Measurements from ENCODE around the gene SKAP1.
A peak's percentile ranks its signal among the peaks of the same experiment; 100 is the strongest.

SKAP1 gene

DNA sequence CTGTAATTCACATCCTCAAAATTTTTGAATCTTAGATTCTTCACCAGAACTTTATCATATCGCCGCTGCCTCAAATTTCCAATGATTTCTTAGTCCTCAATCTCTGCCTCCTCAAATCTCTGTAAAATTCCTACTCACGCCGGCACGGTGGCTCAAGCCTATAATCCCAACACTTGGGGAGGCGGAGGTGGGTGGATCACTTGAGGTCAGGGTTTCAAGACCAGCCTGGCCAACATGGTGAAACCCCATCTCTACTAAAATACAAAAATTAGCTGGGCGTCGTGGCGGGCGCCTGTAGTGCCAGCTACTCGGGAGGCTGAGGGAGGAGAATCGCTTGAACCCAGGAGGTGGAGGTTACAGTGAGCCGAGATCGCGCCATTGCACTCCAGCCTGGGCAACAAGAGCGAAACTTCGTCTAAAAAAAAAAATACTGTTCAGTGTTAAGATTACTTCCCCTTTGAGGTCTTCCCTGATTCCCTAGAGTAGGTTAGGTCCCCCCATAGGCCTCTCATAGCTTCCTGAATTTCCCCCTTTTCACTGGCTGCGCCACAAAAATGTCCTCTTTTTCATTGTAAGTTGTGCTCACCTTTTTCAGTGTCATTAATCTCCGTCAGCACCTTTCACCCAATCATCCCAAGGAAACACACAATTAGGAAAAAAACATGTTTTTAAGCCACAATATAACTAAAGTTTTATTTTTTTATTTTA is 327.8 kb downstream of the SKAP1 start:
- H3K27ac ChIP-seq (ENCODE audit: low read depth, low read length), result no peak overlapping the region
- peaks cover 17% of the 10 kb centered on the region for H3K4me1 ChIP-seq (ENCODE audit: insufficient read depth, low read length)
- no peaks in the 10 kb centered on the region for H3K36me3 ChIP-seq (ENCODE audit: insufficient read depth, low read length)
- no peak overlapping the region for H3K4me3 ChIP-seq (ENCODE audit: low read depth in 1 of 2, low read length in 2 of 2)
- no peaks in the 10 kb centered on the region for H3K9me3 ChIP-seq (ENCODE audit: low read length)
- H3K9ac ChIP-seq (ENCODE audit: low read length), result no peak overlapping the region
- H3K27me3 ChIP-seq (ENCODE audit: control insufficient read depth in 1 of 2, insufficient read depth in 2 of 2, low read length in 2 of 2), result no peaks in the 10 kb centered on the region

DNA sequence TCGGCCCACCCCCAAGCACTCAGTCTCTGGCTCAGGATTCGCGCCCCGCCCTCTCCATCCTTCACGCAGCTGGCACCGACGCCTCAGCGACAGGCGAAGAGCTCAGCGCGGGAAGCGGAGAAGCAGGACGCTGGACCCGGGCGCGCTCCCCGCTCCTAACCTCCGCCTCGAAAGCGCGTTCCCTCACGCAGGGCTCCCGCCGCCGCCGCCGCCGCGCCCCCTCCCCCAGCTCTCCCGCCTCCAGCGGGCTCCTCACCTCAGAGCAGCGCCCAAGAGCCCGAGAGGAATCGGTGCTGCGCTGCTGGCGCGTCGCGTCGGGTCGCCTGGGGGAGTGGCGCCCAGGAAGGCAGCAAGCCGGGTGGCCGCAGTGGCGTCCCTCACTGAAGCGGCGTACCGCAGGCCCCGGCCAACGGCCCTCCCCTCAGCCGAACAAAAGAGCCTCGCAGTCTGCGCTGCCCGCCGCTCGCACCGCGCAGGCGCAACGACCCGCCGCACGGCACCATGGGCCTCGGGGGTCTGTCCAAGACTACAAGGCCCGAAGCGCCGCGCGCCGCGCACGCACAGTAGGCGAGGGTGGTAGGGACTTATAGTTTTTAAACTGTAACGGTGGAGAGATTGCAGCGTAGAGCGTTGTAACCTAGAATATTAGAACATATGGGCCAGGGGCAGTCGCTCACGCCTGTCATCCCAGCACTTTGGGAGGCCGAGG is 328.8 kb downstream of the SKAP1 start, which contains the start of gene CBX1:
Gene CBX1 (minus strand): TSS at position 467 of the 709 bp plus-strand sequence. CDS start 24,474 bp downstream, outside the sequence.
- H3K4me3 ChIP-seq (ENCODE audit: low read depth in 1 of 2, low read length in 2 of 2), result peak within 1 kb of the TSS; percentile 79 to 97
- H3K27ac ChIP-seq (ENCODE audit: low read depth, low read length), result peak within 1 kb of the TSS; percentile 86
- H3K27me3 ChIP-seq (ENCODE audit: control insufficient read depth in 1 of 2, insufficient read depth in 2 of 2, low read length in 2 of 2), result no peaks in the 10 kb centered on the region
- H3K9ac ChIP-seq (ENCODE audit: low read length), result peak within 1 kb of the TSS; percentile 50
- peaks cover 13% of the 10 kb centered on the region for H3K4me1 ChIP-seq (ENCODE audit: insufficient read depth, low read length)
- H3K36me3 ChIP-seq (ENCODE audit: insufficient read depth, low read length), result no peaks in the 10 kb centered on the region
- no peaks in the 10 kb centered on the region for H3K9me3 ChIP-seq (ENCODE audit: low read length)

DNA sequence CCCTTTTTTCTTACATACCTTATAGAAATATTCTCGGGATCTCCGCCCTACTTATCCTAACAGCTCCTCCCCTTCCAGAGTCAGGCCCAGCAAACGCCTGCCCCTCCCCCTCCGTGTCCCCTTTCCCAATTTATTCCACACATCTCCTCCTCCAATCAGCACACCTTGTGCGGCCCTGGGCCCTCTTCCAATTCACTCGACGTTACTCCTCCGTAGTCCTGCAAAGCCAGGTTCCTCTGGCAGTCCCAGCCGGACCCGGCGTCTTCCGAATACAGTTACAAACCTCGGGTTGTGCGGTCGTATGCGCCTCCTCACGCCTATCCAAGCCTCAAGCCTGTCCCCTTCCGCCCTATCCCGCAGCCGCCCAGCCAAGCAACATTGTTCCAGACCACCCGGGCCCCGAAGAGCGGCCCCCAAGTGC is 329.4 kb downstream of the SKAP1 start:
- peak overlapping the region; percentile 79 to 97 for H3K4me3 ChIP-seq (ENCODE audit: low read depth in 1 of 2, low read length in 2 of 2)
- peak overlapping the region; percentile 86 for H3K27ac ChIP-seq (ENCODE audit: low read depth, low read length)
- no peaks in the 10 kb centered on the region for H3K36me3 ChIP-seq (ENCODE audit: insufficient read depth, low read length)
- peak overlapping the region; percentile 50 for H3K9ac ChIP-seq (ENCODE audit: low read length)
- H3K9me3 ChIP-seq (ENCODE audit: low read length), result no peaks in the 10 kb centered on the region
- peaks cover 13% of the 10 kb centered on the region for H3K4me1 ChIP-seq (ENCODE audit: insufficient read depth, low read length)
- H3K27me3 ChIP-seq (ENCODE audit: control insufficient read depth in 1 of 2, insufficient read depth in 2 of 2, low read length in 2 of 2), result no peaks in the 10 kb centered on the region

DNA sequence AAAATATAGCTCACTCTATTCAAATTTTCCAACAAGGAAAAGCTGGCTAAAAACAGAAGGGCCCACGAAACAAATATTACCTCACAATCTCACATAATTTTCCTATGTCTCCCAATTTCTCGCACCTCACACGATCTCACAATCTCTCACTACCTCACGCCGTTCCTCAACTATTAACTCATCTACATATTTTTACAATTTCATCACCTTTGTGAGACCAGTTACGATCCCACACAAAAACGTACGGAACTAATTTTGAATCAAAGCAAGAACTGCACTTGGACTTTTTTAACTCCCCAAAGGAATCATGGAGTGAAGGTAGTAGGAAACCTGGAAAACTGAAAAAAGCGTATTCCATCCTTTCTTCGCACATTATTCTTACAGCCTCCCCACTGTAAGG is 329.9 kb downstream of the SKAP1 start:
- Histone ChIP-seq H3K9ac (ENCODE audit: low read length) (peak overlapping the region; percentile 50), H3K4me3 (ENCODE audit: low read depth in 1 of 2, low read length in 2 of 2) (peak overlapping the region; percentile 79 to 97), H3K36me3 (ENCODE audit: insufficient read depth, low read length) (no peaks in the 10 kb centered on the region)

DNA sequence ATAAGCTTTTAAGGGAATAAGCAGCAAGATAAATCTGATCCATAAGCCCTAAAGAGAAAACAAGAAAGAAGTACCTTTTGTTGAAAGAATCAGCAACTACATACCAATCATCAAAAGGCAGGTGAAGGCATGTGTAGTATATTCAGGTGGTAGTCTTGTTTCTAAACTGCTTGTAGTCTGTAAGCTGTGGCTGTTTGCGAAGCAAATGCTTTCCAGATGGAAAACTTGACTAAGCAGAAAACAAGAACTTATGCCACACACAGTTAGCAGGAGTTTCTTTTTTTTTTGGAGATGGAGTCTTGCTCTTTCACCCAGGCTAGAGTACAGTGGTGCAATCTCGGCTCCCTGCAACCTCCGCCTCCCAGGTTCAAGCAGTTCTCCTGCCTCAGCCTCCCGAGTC is 334.4 kb downstream of the SKAP1 start:
- no peak overlapping the region for H3K27ac ChIP-seq (ENCODE audit: low read depth, low read length)
- peaks cover 13% of the 10 kb centered on the region for H3K4me1 ChIP-seq (ENCODE audit: insufficient read depth, low read length)

More for the DNA sequence above, 329.9 kb downstream of the SKAP1 start:
- Histone ChIP-seq H3K27me3 (ENCODE audit: control insufficient read depth in 1 of 2, insufficient read depth in 2 of 2, low read length in 2 of 2) (no peaks in the 10 kb centered on the region), H3K9me3 (ENCODE audit: low read length) (no peaks in the 10 kb centered on the region), H3K4me1 (ENCODE audit: insufficient read depth, low read length) (peaks cover 13% of the 10 kb centered on the region), H3K27ac (ENCODE audit: low read depth, low read length) (peak overlapping the region; percentile 86)

DNA sequence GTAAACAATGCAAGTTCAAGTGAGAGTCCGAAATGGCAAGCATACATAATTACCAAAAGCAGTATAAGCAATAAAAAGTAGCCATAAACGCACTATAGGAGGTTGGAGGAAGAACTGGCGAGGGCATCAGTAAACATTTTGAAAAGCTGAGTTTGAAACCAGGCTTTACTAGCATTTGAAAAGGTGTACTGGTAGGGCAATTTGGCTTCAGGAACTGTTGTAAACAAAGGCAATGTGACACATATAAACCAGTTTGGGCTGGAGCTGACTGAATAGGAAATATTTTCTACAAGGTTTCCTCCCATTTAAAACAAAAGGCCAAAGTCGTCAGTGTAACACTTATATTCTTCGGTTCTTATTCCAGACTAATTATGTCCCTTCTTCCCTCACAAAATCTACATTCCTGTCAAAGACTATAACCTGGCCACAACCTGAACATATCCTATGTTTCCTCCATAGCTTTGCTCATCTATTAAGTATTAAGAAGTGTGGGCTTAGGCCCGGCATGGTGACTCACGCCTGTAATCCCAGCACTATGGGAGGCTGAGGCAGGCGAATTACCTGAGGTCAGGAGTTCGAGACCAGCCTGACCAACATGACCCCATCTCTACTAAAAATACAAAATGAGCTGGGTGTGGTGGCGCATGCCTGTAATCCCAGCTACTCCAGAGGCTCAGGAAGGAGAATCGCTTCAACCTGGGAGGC is 336.5 kb downstream of the SKAP1 start:
- no peak overlapping the region for H3K27ac ChIP-seq (ENCODE audit: low read depth, low read length)
- H3K36me3 ChIP-seq (ENCODE audit: insufficient read depth, low read length), result peaks cover 3% of the 10 kb centered on the region
- H3K4me3 ChIP-seq (ENCODE audit: low read depth in 1 of 2, low read length in 2 of 2), result no peak overlapping the region
- H3K9ac ChIP-seq (ENCODE audit: low read length), result no peak overlapping the region
- no peaks in the 10 kb centered on the region for H3K4me1 ChIP-seq (ENCODE audit: insufficient read depth, low read length)
- H3K27me3 ChIP-seq (ENCODE audit: control insufficient read depth in 1 of 2, insufficient read depth in 2 of 2, low read length in 2 of 2), result no peaks in the 10 kb centered on the region
- no peaks in the 10 kb centered on the region for H3K9me3 ChIP-seq (ENCODE audit: low read length)

More for the DNA sequence above, 334.4 kb downstream of the SKAP1 start:
- H3K27me3 ChIP-seq (ENCODE audit: control insufficient read depth in 1 of 2, insufficient read depth in 2 of 2, low read length in 2 of 2), result no peaks in the 10 kb centered on the region
- H3K9me3 ChIP-seq (ENCODE audit: low read length), result no peaks in the 10 kb centered on the region
- peaks cover 3% of the 10 kb centered on the region for H3K36me3 ChIP-seq (ENCODE audit: insufficient read depth, low read length)
- no peak overlapping the region for H3K9ac ChIP-seq (ENCODE audit: low read length)
- H3K4me3 ChIP-seq (ENCODE audit: low read depth in 1 of 2, low read length in 2 of 2), result no peak overlapping the region

DNA sequence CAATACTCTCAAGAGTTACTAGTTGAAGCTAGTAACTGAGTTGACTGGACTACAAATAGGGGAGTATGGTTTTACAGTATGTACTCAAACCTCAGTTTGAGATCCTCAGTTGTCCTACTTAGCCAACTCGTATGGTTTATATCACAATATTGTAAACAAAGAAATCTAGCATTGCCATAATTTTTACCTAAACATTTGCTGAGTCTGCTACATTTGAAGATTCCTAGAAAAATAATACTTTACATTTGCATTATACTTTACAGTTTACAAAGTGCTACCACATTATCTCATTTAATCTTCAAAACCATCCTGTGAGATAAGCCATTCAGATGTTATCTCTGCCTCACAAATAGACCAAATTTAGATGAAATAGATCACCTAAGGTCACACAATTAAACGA is 345.1 kb downstream of the SKAP1 start:
- H3K4me3 ChIP-seq (ENCODE audit: low read depth in 1 of 2, low read length in 2 of 2), result no peak overlapping the region
- H3K27me3 ChIP-seq (ENCODE audit: control insufficient read depth in 1 of 2, insufficient read depth in 2 of 2, low read length in 2 of 2), result no peaks in the 10 kb centered on the region
- no peaks in the 10 kb centered on the region for H3K9me3 ChIP-seq (ENCODE audit: low read length)
- H3K27ac ChIP-seq (ENCODE audit: low read depth, low read length), result no peak overlapping the region
- H3K4me1 ChIP-seq (ENCODE audit: insufficient read depth, low read length), result peaks cover 15% of the 10 kb centered on the region
- H3K36me3 ChIP-seq (ENCODE audit: insufficient read depth, low read length), result no peaks in the 10 kb centered on the region
- no peak overlapping the region for H3K9ac ChIP-seq (ENCODE audit: low read length)

Measured in muscle layer of colon (tissue), 2 donors.